AG09309 (cell line): Measurements from ENCODE around the gene CYP2C9.
"Not testable (repeated sequence)": the region's sequence is repeated elsewhere in the genome, so short reads cannot be mapped to it uniquely, and the experiment has no call there.

Experiments used
- DNase-seq: peaks from one replicate; pipeline ENCODE4 v3.0.0-alpha.2; 2010; ENCODE audit warnings: low read depth
- H3K4me3 ChIP-seq: 2 replicates; pipeline ENCODE4 v1.5.1; 2011; ENCODE audit warnings: mild to moderate bottlenecking, low read depth, low read length, moderate library complexity; ENCODE audit not compliant: control insufficient read depth
- TF ChIP-seq, protein P1 (sequence below): IDR thresholded peaks from 2 replicates; pipeline ENCODE4 v1.5.1; 2011; ENCODE audit warnings: mild to moderate bottlenecking, low read depth, low read length, inconsistent platforms; ENCODE audit not compliant: insufficient read depth, control insufficient read depth; ENCODE audit errors: missing control alignments

The CYP2C9 gene

DNA sequence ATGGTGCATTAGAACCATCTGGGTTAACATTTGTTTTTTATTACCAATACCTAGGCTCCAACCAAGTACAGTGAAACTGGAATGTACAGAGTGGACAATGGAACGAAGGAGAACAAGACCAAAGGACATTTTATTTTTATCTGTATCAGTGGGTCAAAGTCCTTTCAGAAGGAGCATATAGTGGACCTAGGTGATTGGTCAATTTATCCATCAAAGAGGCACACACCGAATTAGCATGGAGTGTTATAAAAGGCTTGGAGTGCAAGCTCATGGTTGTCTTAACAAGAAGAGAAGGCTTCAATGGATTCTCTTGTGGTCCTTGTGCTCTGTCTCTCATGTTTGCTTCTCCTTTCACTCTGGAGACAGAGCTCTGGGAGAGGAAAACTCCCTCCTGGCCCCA is at the start of gene CYP2C9:
Gene CYP2C9 (plus strand): TSS at position 276 of the 400 bp plus-strand sequence. CDS start 25 bp downstream, at position 301.
- no peak within 1 kb of the TSS for H3K4me3 ChIP-seq
- DNase-seq, result no peak
- TF ChIP-seq, protein P1, sequence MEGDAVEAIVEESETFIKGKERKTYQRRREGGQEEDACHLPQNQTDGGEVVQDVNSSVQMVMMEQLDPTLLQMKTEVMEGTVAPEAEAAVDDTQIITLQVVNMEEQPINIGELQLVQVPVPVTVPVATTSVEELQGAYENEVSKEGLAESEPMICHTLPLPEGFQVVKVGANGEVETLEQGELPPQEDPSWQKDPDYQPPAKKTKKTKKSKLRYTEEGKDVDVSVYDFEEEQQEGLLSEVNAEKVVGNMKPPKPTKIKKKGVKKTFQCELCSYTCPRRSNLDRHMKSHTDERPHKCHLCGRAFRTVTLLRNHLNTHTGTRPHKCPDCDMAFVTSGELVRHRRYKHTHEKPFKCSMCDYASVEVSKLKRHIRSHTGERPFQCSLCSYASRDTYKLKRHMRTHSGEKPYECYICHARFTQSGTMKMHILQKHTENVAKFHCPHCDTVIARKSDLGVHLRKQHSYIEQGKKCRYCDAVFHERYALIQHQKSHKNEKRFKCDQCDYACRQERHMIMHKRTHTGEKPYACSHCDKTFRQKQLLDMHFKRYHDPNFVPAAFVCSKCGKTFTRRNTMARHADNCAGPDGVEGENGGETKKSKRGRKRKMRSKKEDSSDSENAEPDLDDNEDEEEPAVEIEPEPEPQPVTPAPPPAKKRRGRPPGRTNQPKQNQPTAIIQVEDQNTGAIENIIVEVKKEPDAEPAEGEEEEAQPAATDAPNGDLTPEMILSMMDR, result no peak

DNA sequence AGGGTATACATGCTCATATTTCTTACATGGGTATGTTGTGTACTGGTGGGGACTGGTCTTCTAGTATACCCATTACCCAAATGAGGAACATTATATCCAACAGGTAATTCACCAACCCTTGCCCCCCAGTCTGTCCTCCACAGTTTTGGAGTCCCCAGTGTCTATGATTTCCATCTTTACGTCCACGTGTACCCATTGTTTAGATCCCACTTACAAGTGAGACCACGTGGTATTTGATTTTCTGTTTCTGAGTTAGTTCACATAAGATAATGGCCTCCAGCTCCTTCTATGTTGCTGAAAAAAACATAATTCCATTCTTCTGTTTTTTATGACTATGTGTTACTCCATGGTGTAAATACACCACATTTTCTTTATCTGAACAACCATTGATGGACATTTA is 49.3 kb upstream of the CYP2C9 start:
- TF ChIP-seq, protein P1, result no peak
- H3K4me3 ChIP-seq, result no peak overlapping the region
- DNase-seq, result no peak

DNA sequence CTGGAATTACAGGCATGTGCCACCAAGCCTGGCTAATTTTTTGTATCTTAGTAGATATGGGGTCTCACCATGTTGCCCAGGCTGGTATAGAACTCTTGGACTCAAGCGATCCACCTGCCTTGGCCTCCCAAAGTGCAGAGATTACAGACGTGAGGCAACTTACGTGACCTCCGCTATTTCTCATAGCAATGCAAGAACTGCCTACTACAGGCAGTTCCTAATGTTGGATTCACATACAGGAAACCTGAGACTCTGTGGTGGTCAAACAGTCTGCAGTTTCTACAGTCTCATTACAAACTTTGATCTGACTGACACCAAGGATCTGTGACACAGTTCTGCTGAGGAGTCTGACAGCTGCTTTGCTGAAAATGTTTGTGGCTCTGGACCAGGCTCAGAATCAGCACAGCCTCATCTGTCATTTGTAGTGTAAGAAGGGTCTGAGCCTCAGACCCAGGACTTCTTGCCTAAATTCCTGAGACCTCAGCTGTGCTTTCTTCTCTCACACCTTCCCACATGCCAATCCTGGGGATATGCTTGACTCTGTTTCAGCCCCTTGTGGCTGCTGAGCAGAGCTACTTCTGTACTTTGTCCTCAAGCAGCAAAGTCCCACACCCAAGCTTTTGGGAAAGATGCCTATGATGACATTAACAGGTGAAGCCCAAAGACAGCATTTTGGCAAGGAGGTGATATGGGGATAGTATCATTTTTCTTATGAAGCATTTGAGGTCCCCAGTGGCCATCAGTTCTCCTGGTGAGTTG is 48.0 kb upstream of the CYP2C9 start:
- TF ChIP-seq, protein P1, result no peak

DNA sequence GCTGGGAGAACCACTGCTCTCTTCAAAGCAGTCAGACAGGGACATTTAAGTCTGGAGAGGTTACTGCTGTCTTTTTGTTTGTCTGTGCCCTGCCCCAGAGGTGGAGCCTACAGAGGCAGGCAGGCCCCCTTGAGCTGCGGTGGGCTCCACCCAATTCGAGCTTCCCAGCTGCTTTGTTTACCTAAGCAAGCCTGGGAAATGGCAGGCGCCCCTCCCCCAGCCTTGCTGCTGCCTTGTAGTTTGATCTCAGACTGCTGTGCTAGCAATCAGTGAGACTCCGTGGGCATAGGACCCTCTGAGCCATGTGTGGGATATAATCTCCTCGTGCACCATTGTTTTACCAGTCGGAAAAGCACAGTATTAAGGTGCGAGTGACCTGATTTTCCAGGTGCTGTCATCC is 40.0 kb upstream of the CYP2C9 start:
- DNase-seq, H3K4me3 ChIP-seq: not testable (repeated sequence)

More for the DNA sequence above, 48.0 kb upstream of the CYP2C9 start:
- no peak overlapping the region for H3K4me3 ChIP-seq
- no peak for DNase-seq

DNA sequence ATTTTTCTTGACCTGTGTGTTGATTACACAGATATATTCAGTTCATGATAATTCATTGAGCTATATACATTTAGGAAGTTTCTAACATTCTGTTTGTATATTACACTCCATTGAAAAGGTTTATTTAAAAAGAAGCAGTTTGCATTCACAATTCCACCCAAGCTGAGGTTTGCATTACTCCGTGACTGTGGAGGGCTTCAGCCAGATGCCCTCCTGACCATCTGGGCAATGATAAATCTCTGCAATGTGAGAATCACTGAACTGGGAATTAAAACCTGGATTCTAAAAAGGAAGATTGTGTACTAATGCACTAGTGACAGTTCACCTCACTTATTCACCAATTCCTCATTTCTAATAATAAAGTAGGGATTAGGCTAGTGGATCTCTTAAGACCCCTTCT is 36.4 kb upstream of the CYP2C9 start:
- H3K4me3 ChIP-seq, result no peak overlapping the region
- DNase-seq, result no peak
- TF ChIP-seq, protein P1, result no peak

DNA sequence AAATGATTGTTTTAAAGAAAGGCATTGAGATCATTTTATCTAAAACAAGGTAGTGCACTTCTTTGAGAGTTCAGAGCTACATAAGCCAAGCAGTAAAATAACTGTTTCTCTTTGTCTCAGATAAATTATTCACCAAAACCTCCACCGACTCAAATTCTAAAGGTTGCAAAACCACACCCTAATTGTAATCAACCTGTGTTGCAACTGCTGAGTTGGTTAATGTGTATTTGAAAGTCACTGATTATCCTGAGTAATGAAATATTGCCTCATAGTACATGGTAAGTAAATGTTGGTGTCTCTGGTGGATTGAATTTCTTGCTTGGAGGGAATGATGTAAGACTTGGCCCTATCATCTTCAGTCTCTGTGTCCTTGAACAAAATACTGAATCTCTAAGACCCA is 35.9 kb upstream of the CYP2C9 start:
- DNase-seq, result no peak
- no peak overlapping the region for H3K4me3 ChIP-seq
- TF ChIP-seq, protein P1, result no peak

DNA sequence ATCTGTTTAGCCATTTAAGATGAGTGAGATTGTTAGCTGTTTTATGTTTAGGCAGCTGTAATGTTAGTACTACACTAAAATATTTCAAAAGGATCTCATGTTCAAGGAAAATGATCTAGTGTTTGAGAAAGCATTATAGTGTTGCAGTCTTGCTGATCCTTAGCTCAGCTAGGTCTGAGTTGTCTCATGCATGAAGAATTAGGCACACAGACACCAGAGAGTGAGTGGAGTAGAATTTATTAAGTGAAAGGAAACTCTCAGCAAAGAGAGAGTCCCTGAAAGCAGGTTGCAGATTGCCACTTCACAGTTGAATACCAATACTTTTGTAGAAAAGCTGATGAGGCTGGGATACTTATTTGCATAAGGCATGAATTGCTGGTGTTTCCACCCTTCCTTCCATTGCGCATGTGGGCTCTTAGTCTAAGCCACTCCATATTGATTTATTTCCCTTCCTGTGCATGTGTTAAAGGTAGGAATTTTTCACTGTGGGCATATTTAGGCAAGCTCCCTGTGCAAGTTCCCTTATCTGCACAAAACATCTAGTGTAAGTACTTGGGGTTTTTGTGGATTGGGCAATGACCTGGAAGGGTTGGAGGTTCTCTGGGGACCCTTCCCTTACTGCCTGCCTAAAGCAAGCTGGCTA is 33.8 kb upstream of the CYP2C9 start:
- not testable (repeated sequence) for DNase-seq, H3K4me3 ChIP-seq

DNA sequence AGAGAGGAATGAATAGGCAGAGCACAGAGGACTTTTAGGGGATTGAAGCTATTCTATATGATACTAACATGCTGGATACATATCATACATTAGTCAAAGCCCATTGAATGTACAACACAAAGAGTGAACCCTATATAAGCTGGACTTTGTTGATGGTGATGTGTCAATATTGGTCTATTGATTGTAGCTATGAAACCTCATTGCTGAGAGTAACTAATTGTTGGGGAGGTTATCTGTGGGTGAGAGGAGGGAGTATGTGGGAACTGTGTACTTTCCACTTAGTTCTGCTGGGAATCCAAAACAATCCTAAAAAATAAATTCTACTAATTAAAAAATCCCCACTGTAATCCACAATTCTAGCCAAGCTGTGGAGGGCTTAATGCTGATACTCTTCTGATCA is 22.0 kb upstream of the CYP2C9 start:
- TF ChIP-seq, protein P1, result no peak
- H3K4me3 ChIP-seq, result no peak overlapping the region
- DNase-seq, result no peak
